ENCODE data around the gene HLA-G.

- TF ChIP-seq BRF2 (IDR thresholded peaks at IDR 0.05; ENCODE audit: borderline replicate concordance, insufficient read depth, insufficient read length) (no peak), CTCF (IDR thresholded peaks at IDR 0.05 in 2 of 3, conservative IDR thresholded peaks at IDR 0.05 in 1 of 3; ENCODE audit: insufficient read depth in 2 of 3, low read depth in 1 of 3, low read length in 3 of 3) (no peak), ZNF780A (CRISPR knock-in tag; IDR thresholded peaks at IDR 0.05) (no peak), ZBTB9 (CRISPR knock-in tag; IDR thresholded peaks at IDR 0.05) (no peak), RAD21 (CRISPR knock-in tag; conservative IDR thresholded peaks at IDR 0.05 in 1 of 2, IDR thresholded peaks at IDR 0.05 in 1 of 2) (no peak), HBP1 (CRISPR knock-in tag; IDR thresholded peaks at IDR 0.05) (no peak), ZNF561 (CRISPR knock-in tag; conservative IDR thresholded peaks at IDR 0.05) (no peak), ZNF507 (tag; conservative IDR thresholded peaks at IDR 0.05) (no peak), HDAC2 (IDR thresholded peaks at IDR 0.05) (no peak), NR3C1 (CRISPR knock-in tag; IDR thresholded peaks at IDR 0.05) (no peak), HSF4 (CRISPR knock-in tag; IDR thresholded peaks at IDR 0.05; ENCODE audit: borderline replicate concordance) (no peak), ZZZ3 (IDR thresholded peaks at IDR 0.05) (no peak), ATF6 (CRISPR knock-in tag; IDR thresholded peaks at IDR 0.05) (no peak), BRD9 (IDR thresholded peaks at IDR 0.05; ENCODE audit: low read depth, partially characterized antibody) (no peak)
These were observed 34.1 kb downstream of the HLA-G start for GRCh38 chr6:29861521-29862255.
